DOHH2 (cell line): ENCODE results near the gene NCKAP1.

ENCODE experiments used
- H3F3A ChIP-seq: fragments of 200-600 bp; sonication (generic), shearing (Covaris generic); 2 replicates; pipeline ENCODE4 v1.6.0; 2016; ENCODE audit warnings: antibody characterized with exemption, mild to moderate bottlenecking; ENCODE audit not compliant: control insufficient read depth, insufficient read depth
- H3K27ac ChIP-seq: fragments of 200-600 bp; sonication (generic); 2 replicates; pipeline ENCODE4 v1.5.1; 2014; ENCODE audit warnings: low read depth, mild to moderate bottlenecking, low read length, moderate library complexity
- H3K27me3 ChIP-seq: fragments of 200-600 bp; sonication (generic); 2 replicates; pipeline ENCODE4 v1.6.1; 2014; ENCODE audit warnings: mild to moderate bottlenecking, low read length, mixed read lengths; ENCODE audit not compliant: control insufficient read depth
- H3K36me3 ChIP-seq: fragments of 200-600 bp; sonication (generic); 2 replicates; pipeline ENCODE4 v1.6.1; 2014; ENCODE audit warnings: mild to moderate bottlenecking, low read length, moderate library complexity, mixed read lengths; ENCODE audit not compliant: control insufficient read depth
- H3K4me1 ChIP-seq: fragments of 200-600 bp; sonication (generic); 2 replicates; pipeline ENCODE4 v1.6.1; 2014; ENCODE audit warnings: mild to moderate bottlenecking, low read length, mixed read lengths; ENCODE audit not compliant: control insufficient read depth
- H3K4me2 ChIP-seq: fragments of 200-600 bp; sonication (generic); 2 replicates; pipeline ENCODE4 v1.6.0; 2014; ENCODE audit warnings: mild to moderate bottlenecking, low read length, moderate library complexity
- H3K4me3 ChIP-seq: fragments of 200-600 bp; sonication (generic); 2 replicates; pipeline ENCODE4 v1.5.1; 2014; ENCODE audit warnings: mild to moderate bottlenecking, low read length, mixed read lengths
- H3K79me2 ChIP-seq: fragments of 200-600 bp; sonication (generic); 2 replicates; pipeline ENCODE4 v1.6.1; 2014; ENCODE audit warnings: mild to moderate bottlenecking, low read length, mixed read lengths; ENCODE audit not compliant: control insufficient read depth
- H3K9me2 ChIP-seq: fragments of 200-600 bp; sonication (generic); replicated peaks from 2 replicates; pipeline ENCODE4 v1.6.1; 2014; ENCODE audit warnings: mild to moderate bottlenecking, low read length, mixed read lengths; ENCODE audit not compliant: control insufficient read depth
- H3K9me3 ChIP-seq: fragments of 200-600 bp; sonication (generic); 2 replicates; pipeline ENCODE4 v1.6.1; 2014; ENCODE audit warnings: antibody characterized with exemption, low read length, mixed read lengths; ENCODE audit not compliant: control insufficient read depth, insufficient read depth
- H4K20me1 ChIP-seq: fragments of 200-600 bp; sonication (generic); 2 replicates; pipeline ENCODE4 v1.6.0; 2014; ENCODE audit warnings: low read depth, mild to moderate bottlenecking, antibody characterized with exemption, low read length, moderate library complexity; ENCODE audit not compliant: control insufficient read depth, insufficient read depth
- EZH2phosphoT487 ChIP-seq: fragments of 200-600 bp; sonication (generic); IDR thresholded peaks from 2 replicates; pipeline ENCODE4 v1.6.1; 2017; ENCODE audit warnings: borderline replicate concordance, mild to moderate bottlenecking, antibody characterized with exemption, low read length, moderate library complexity, mixed read lengths
- TF ChIP-seq, protein P1 (sequence below): fragments of 200-600 bp; sonication (generic); IDR thresholded peaks from one replicate; pipeline ENCODE4 v1.5.1; 2014; ENCODE audit warnings: antibody characterized with exemption, mild to moderate bottlenecking, low read depth, low read length; ENCODE audit not compliant: poor library complexity, severe bottlenecking

The NCKAP1 gene

DNA sequence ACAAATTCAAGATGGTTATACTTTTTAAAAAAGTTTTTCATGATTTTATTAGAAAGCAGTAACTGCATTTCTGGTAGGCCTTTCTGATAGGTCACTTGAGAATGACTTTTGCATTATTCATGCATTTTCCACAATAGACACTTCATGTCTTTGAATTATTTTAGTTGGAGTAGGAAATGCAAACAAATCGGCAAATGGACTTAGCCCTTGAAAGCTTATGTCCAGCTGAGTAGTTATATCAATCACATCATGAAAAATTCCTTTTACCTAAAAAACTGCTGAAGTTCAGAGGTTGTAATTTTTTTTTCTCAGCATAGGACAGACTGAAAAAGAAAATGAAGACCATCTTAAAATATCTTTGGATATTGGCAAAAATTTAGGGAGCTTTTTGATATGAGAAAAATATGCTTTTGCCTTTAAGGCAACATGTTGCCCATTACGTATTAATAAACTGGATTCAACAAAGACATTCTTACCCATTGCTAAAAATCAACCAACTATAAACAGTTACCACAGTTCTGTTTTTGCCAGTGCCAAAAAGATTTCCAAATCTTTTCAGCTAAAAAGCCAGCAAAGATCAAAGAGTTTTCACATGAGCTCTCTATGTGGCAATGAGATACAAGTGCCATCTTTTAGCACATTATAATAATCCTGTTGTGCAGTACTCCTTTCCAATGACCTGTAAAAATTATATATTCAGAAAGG is 126.3 kb downstream of the NCKAP1 start:
- Histone ChIP-seq H3K4me3 (no peak overlapping the region), H3K36me3 (no peaks in the 10 kb centered on the region), H3K4me1 (peaks cover 17% of the 10 kb centered on the region), H3K9me2 (no peaks in the 10 kb centered on the region), H3K27me3 (no peaks in the 10 kb centered on the region), H3K27ac (no peak overlapping the region), H3F3A (no peaks in the 10 kb centered on the region), H3K9me3 (no peaks in the 10 kb centered on the region), H4K20me1 (no peaks in the 10 kb centered on the region), H3K79me2 (no peaks in the 10 kb centered on the region), H3K4me2 (no peak overlapping the region)
- TF ChIP-seq EZH2phosphoT487 = no peak
- TF ChIP-seq, protein P1, sequence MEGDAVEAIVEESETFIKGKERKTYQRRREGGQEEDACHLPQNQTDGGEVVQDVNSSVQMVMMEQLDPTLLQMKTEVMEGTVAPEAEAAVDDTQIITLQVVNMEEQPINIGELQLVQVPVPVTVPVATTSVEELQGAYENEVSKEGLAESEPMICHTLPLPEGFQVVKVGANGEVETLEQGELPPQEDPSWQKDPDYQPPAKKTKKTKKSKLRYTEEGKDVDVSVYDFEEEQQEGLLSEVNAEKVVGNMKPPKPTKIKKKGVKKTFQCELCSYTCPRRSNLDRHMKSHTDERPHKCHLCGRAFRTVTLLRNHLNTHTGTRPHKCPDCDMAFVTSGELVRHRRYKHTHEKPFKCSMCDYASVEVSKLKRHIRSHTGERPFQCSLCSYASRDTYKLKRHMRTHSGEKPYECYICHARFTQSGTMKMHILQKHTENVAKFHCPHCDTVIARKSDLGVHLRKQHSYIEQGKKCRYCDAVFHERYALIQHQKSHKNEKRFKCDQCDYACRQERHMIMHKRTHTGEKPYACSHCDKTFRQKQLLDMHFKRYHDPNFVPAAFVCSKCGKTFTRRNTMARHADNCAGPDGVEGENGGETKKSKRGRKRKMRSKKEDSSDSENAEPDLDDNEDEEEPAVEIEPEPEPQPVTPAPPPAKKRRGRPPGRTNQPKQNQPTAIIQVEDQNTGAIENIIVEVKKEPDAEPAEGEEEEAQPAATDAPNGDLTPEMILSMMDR = no peak

DNA sequence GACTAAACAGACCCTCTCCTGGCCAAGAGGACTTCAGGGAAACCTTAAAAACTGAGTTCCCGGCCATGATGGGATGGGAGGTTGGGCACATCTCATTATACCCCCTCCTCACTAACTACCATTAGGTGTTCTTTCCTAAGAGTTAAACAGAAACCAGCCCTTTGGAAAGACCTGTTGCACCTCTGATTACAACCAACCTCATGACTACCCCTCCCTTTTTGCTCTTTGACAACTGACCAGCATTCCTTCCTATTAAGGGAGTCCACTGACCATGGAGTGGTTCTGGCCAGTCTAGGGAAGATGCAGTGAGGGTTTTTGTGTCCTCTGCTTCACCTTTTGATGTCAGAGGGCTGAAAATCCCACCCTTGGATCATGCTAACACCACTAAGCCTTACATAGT is 127.3 kb downstream of the NCKAP1 start:
- Histone ChIP-seq H3K9me3 (no peaks in the 10 kb centered on the region), H3K4me1 (peaks cover 26% of the 10 kb centered on the region), H3K36me3 (no peaks in the 10 kb centered on the region), H3K27me3 (no peaks in the 10 kb centered on the region), H3K79me2 (no peaks in the 10 kb centered on the region), H3K27ac (no peak overlapping the region), H3F3A (no peaks in the 10 kb centered on the region), H4K20me1 (no peaks in the 10 kb centered on the region), H3K4me3 (no peak overlapping the region), H3K9me2 (no peaks in the 10 kb centered on the region), H3K4me2 (no peak overlapping the region)
- TF ChIP-seq EZH2phosphoT487 = no peak
- TF ChIP-seq, protein P1 = no peak

GRCh38 chr2:182907081-182907830 is 131.0 kb downstream of the NCKAP1 start:
- Histone ChIP-seq H3K79me2 (no peaks in the 10 kb centered on the region), H3K27ac (no peak overlapping the region), H4K20me1 (no peaks in the 10 kb centered on the region), H3K27me3 (no peaks in the 10 kb centered on the region), H3K9me2 (no peaks in the 10 kb centered on the region), H3K9me3 (no peaks in the 10 kb centered on the region), H3F3A (no peaks in the 10 kb centered on the region), H3K4me1 (peaks cover 13% of the 10 kb centered on the region), H3K36me3 (no peaks in the 10 kb centered on the region), H3K4me2 (no peak overlapping the region), H3K4me3 (no peak overlapping the region)
- TF ChIP-seq, protein P1 = no peak
- no peak for TF ChIP-seq EZH2phosphoT487
